Neuronal stem cell (in vitro differentiated cells): ENCODE results near the gene EPHA2.

Experiments used
- DNase-seq: peaks from one replicate; pipeline ENCODE4 v3.0.0-alpha.2; 2013; ENCODE audit warnings: low spot score
- H2AFZ ChIP-seq: one replicate; pipeline ENCODE4 v1.6.1; 2013; ENCODE audit warnings: mild to moderate bottlenecking, low read length, inconsistent platforms
- H2AK5ac ChIP-seq: 2 replicates; pipeline ENCODE4 v1.6.1; 2013; ENCODE audit warnings: low read depth, mild to moderate bottlenecking, inconsistent platforms, low read length, moderate library complexity, mixed read lengths
- H2BK120ac ChIP-seq: 2 replicates; pipeline ENCODE4 v1.6.1; 2013; ENCODE audit warnings: low read depth, mild to moderate bottlenecking, inconsistent platforms, low read length, moderate library complexity, mixed read lengths
- H2BK12ac ChIP-seq: one replicate; pipeline ENCODE4 v1.6.1; 2013; ENCODE audit warnings: low read length, inconsistent platforms
- H2BK15ac ChIP-seq: 2 replicates; pipeline ENCODE4 v1.6.1; 2013; ENCODE audit warnings: mild to moderate bottlenecking, low read length, inconsistent platforms, mixed read lengths
- H2BK5ac ChIP-seq: one replicate; pipeline ENCODE4 v1.6.1; 2013; ENCODE audit warnings: inconsistent platforms, mild to moderate bottlenecking, low read length, moderate library complexity
- H3K14ac ChIP-seq: one replicate; pipeline ENCODE4 v1.6.1; 2013; ENCODE audit warnings: low read length, inconsistent platforms
- H3K18ac ChIP-seq: 2 replicates; pipeline ENCODE4 v1.6.1; 2013; ENCODE audit warnings: low read length, inconsistent platforms
- H3K23ac ChIP-seq: 2 replicates; pipeline ENCODE4 v1.6.1; 2013; ENCODE audit warnings: low read depth, mild to moderate bottlenecking, mixed read lengths, low read length, inconsistent platforms; ENCODE audit not compliant: poor library complexity
- H3K27ac ChIP-seq: replicated peaks from 3 replicates; pipeline ENCODE4 v1.5.1; 2013; ENCODE audit warnings: low read length, inconsistent platforms
- H3K27me3 ChIP-seq, 3 experiments: 2 replicates each; pipeline ENCODE4 v1.6.1; 2013; ENCODE audit warnings: low read length in 3 of 3, mild to moderate bottlenecking in 2 of 3, inconsistent platforms in 1 of 3, low read depth in 1 of 3, mixed read lengths in 1 of 3, moderate library complexity in 1 of 3; ENCODE audit not compliant: control insufficient read depth in 3 of 3, insufficient read depth in 3 of 3
- H3K36me3 ChIP-seq, 2 donors: replicated peaks in 1 of 2; 2 replicates each; pipeline ENCODE4 v1.6.1; 2013; ENCODE audit warnings: low read length in 2 of 2; ENCODE audit not compliant: control insufficient read depth in 2 of 2, insufficient read depth in 2 of 2
- H3K4ac ChIP-seq: 2 replicates; pipeline ENCODE4 v1.6.1; 2013; ENCODE audit warnings: inconsistent platforms, mild to moderate bottlenecking, low read length, moderate library complexity
- H3K4me1 ChIP-seq, 2 donors: 1 replicate in 1 of 2; 2 replicates in 1 of 2; pipeline ENCODE4 v1.6.1; 2013; ENCODE audit warnings: low read length in 2 of 2, low read depth in 1 of 2; ENCODE audit not compliant: control insufficient read depth in 2 of 2, insufficient read depth in 1 of 2
- H3K4me2 ChIP-seq: one replicate; pipeline ENCODE4 v1.6.1; 2013; ENCODE audit warnings: mild to moderate bottlenecking, low read length, inconsistent platforms; ENCODE audit not compliant: insufficient read depth, poor library complexity, severe bottlenecking
- H3K4me3 ChIP-seq, 2 donors: 2 replicates each; pipeline ENCODE4 v1.5.1; 2013; ENCODE audit warnings: low read length in 2 of 2, mild to moderate bottlenecking in 2 of 2, inconsistent platforms in 1 of 2, moderate library complexity in 1 of 2
- H3K79me1 ChIP-seq: one replicate; pipeline ENCODE4 v1.6.1; 2013; ENCODE audit warnings: low read depth, mild to moderate bottlenecking, inconsistent platforms, low read length, moderate library complexity
- H3K9ac ChIP-seq: one replicate; pipeline ENCODE4 v1.6.1; 2013; ENCODE audit warnings: mild to moderate bottlenecking, low read depth, low read length, inconsistent platforms; ENCODE audit not compliant: poor library complexity
- H3K9me3 ChIP-seq, 2 donors: replicated peaks in 1 of 2; 2 replicates each; pipeline versions ENCODE3 to v1.6.1; 2013; ENCODE audit warnings: low read length in 2 of 2, mild to moderate bottlenecking in 2 of 2, inconsistent platforms in 1 of 2, low read depth in 1 of 2, mixed read lengths in 1 of 2, moderate library complexity in 1 of 2; ENCODE audit not compliant: control insufficient read depth in 2 of 2, insufficient read depth in 1 of 2
- H4K8ac ChIP-seq: one replicate; pipeline ENCODE4 v1.6.1; 2013; ENCODE audit warnings: low read depth, mild to moderate bottlenecking, inconsistent platforms, low read length, moderate library complexity
- H4K91ac ChIP-seq: one replicate; pipeline ENCODE4 v1.6.1; 2013; ENCODE audit warnings: low read length, low read depth, mild to moderate bottlenecking, inconsistent platforms; ENCODE audit not compliant: poor library complexity
- WGBS, 2 donors: extraction: QIAGEN DNeasy Blood & Tissue Kit; methylation state at CpG; one replicate each; pipeline ENCODE4 v1.1.7; 2013; ENCODE audit warnings: missing lambda C conversion rate in 2 of 2, mixed read lengths in 1 of 2; ENCODE audit not compliant: insufficient read length in 2 of 2, insufficient replicate concordance in 1 of 2; ENCODE audit errors: extremely low coverage in 2 of 2; 5-methylcytosine and 5-hydroxymethylcytosine counted together

The EPHA2 gene

DNA sequence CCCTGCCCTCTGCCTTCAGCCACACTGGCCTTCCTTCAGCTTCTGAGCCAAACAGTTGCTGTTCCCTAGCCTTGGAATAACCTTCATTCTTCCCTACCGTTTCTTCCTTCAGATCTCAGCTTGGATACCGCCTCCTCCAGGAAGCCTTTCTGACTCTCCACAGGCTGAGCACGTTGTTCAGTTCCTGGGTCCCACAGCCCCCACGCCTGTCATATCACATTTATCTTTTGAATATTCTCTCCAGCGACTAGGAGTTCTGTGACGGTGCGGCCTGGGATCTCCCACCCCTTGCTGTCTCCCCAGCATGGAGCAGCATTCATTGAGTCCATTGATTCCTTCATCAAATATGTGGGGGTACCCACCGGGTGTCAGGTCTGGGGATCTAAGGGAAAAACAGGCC is 39.2 kb downstream of the EPHA2 start:
- H3K4ac ChIP-seq, result peak overlapping the region; percentile 68
- H3K4me1 ChIP-seq, result peaks cover 51 to 54% of the 10 kb centered on the region in 2 donors
- no peak for DNase-seq
- no CpG with 5 or more reads among the region's 8 CpGs for WGBS, 2 donors
- peak overlapping the region; percentile 13 for H4K91ac ChIP-seq
- no peak overlapping the region for H3K9ac ChIP-seq
- H4K8ac ChIP-seq, result no peak overlapping the region
- no peak overlapping the region for H2BK12ac ChIP-seq
- H3K23ac ChIP-seq, result no peak overlapping the region
- peak overlapping the region; percentile 76 for H3K14ac ChIP-seq
- H3K27ac ChIP-seq, result peak overlapping the region; percentile 48
- H3K4me2 ChIP-seq, result peak overlapping the region; percentile 41
- no peaks in the 10 kb centered on the region for H3K9me3 ChIP-seq
- H2AK5ac ChIP-seq, result peak overlapping the region; percentile 1
- H3K27me3 ChIP-seq, result no peaks in the 10 kb centered on the region
- no peaks in the 10 kb centered on the region for H3K36me3 ChIP-seq
- H3K4me3 ChIP-seq, result no peak overlapping the region
- no peak overlapping the region for H2BK15ac ChIP-seq
- no peak overlapping the region for H2BK5ac ChIP-seq
- H3K79me1 ChIP-seq, result no peaks in the 10 kb centered on the region
- H2BK120ac ChIP-seq, result peak overlapping the region; percentile 10
- peak overlapping the region; percentile 63 for H2AFZ ChIP-seq
- H3K18ac ChIP-seq, result peak overlapping the region; percentile 93

- Histone ChIP-seq H3K27ac (peak overlapping the region; percentile 48), H2BK120ac (no peak overlapping the region), H3K18ac (no peak overlapping the region), H3K4me3 (no peak overlapping the region), H3K9ac (no peak overlapping the region), H2AK5ac (no peak overlapping the region), H3K23ac (no peak overlapping the region), H3K79me1 (no peaks in the 10 kb centered on the region), H3K4me2 (peak overlapping the region; percentile 51), H3K4me1 (peaks cover 53 to 55% of the 10 kb centered on the region in 2 donors), H2BK15ac (no peak overlapping the region), H2BK5ac (no peak overlapping the region), H4K8ac (no peak overlapping the region), H3K4ac (no peak overlapping the region), H3K14ac (no peak overlapping the region), H3K27me3 (no peaks in the 10 kb centered on the region), H3K36me3 (no peaks in the 10 kb centered on the region), H2BK12ac (no peak overlapping the region), H2AFZ (peak overlapping the region; percentile 63), H4K91ac (no peak overlapping the region), H3K9me3 (no peaks in the 10 kb centered on the region)
- DNase-seq, result peak; percentile 94
- no CpG with 5 or more reads among the region's 16 CpGs for WGBS, 2 donors
Observed at GRCh38 chr1:16116002-16116401, 39.9 kb downstream of the EPHA2 start.

DNA sequence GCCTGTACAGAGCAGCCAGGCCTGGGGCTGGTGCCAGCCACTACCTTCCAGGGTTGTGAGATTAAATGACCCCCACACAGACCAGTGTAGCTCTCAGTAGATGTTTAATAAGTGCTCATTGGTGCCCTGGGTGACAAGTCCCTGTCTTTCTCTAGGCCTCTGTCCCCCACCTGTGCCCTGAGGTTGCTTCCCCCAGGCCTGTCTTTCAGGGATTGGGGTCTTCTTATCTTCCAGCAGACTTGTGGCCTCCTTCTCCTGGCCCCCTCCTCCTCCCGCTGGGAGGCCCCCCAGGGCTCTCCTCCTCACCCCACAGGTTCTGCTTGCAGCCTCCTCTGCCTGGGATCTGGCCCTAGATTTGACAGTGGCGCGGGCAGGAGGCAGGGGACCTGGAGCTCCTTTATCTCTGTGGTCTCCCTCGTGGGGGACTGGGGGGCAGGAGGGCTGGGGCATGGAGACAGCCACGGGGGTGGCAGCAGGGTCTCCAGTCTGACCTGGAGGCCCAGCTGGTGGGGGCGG is 40.3 kb downstream of the EPHA2 start:
- Histone ChIP-seq H2AK5ac (peak overlapping the region; percentile 96), H2BK12ac (peak overlapping the region; percentile 93), H3K27me3 (no peaks in the 10 kb centered on the region), H3K9me3 (no peaks in the 10 kb centered on the region), H2BK15ac (peak overlapping the region; percentile 40), H2AFZ (peak overlapping the region; percentile 63), H3K4ac (no peak overlapping the region), H3K18ac (peak overlapping the region; percentile 97), H3K4me1 (peaks cover 53 to 55% of the 10 kb centered on the region in 2 donors), H3K9ac (peak overlapping the region; percentile 73), H3K4me3 (no peak overlapping the region), H4K91ac (no peak overlapping the region), H4K8ac (peak overlapping the region; percentile 44), H3K36me3 (no peaks in the 10 kb centered on the region), H3K27ac (peak overlapping the region; percentile 75), H3K23ac (no peak overlapping the region), H2BK120ac (peak overlapping the region; percentile 82), H2BK5ac (peak overlapping the region; percentile 96), H3K14ac (no peak overlapping the region), H3K4me2 (peak overlapping the region; percentile 51), H3K79me1 (no peaks in the 10 kb centered on the region)
- DNase-seq, result peak; percentile 53
- no CpG with 5 or more reads among the region's 6 CpGs for WGBS, 2 donors

GRCh38 chr1:16114527-16115467 is 41.1 kb downstream of the EPHA2 start:
- H2BK120ac ChIP-seq, result peak overlapping the region; percentile 82
- H2BK5ac ChIP-seq, result peak overlapping the region; percentile 96
- peak overlapping the region; percentile 75 for H3K27ac ChIP-seq
- H3K23ac ChIP-seq, result no peak overlapping the region
- H3K14ac ChIP-seq, result no peak overlapping the region
- H4K91ac ChIP-seq, result peak overlapping the region; percentile 56
- WGBS, 2 donors, result no CpG with 5 or more reads among the region's 23 CpGs
- H3K4me3 ChIP-seq, result no peak overlapping the region
- H3K9me3 ChIP-seq, result no peaks in the 10 kb centered on the region
- H2AK5ac ChIP-seq, result peak overlapping the region; percentile 96
- H3K4me2 ChIP-seq, result no peak overlapping the region
- peak overlapping the region; percentile 40 for H2BK15ac ChIP-seq
- H2AFZ ChIP-seq, result no peak overlapping the region
- peak overlapping the region; percentile 93 for H2BK12ac ChIP-seq
- no peak for DNase-seq
- H3K4me1 ChIP-seq, result peaks cover 53 to 54% of the 10 kb centered on the region in 2 donors
- H3K18ac ChIP-seq, result peak overlapping the region; percentile 97
- no peaks in the 10 kb centered on the region for H3K36me3 ChIP-seq
- no peak overlapping the region for H3K9ac ChIP-seq
- H3K27me3 ChIP-seq, result no peaks in the 10 kb centered on the region
- no peak overlapping the region for H3K4ac ChIP-seq
- H4K8ac ChIP-seq, result peak overlapping the region; percentile 44
- H3K79me1 ChIP-seq, result no peaks in the 10 kb centered on the region
